Eye (tissue), 1 donor: ENCODE data around the gene CBLL1.

Experiments used
- DNase-seq: peaks from one replicate; pipeline ENCODE4 v3.0.0-alpha.2; 2015

Gene CBLL1

DNA sequence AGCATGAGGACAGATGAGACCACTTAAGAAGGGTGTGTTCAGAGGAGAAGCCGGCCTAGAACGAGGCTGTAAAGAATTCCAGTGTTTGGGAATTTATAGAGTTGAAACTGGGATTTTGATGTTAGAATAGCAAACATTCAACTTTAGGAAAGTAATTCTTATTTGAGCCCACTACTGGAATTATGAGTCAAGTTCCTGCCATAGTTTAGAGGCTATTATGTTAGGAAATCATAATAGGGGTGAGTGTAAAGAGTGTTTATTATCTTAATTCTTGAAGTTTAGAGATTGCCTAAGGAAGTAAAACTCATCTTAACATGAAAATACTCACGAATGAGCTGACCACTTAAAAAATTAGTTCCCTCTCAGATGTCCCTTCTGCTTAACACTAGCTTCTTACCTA is 2.1 kb downstream of the CBLL1 start:
- DNase-seq: no peak

DNA sequence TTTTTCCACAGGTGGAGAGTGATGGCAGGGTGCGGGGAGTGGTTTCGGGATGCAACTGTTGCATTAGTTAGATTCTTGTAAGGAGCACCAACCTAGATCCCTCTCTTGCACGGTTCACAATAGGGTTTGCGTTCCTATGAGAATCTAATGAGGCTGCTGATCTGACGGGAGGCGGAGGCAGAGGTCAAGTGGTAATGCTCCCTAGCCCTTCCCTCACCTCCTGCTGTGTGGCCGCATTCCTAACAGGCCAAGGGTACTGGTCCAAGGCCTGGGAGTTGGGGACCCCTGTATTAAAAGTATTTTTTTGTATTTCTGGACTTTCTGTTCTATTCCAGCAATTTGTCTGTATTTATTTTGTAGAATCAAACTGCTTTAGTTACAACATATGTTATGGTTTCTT is 7.2 kb downstream of the CBLL1 start:
- DNase-seq: no peak

DNA sequence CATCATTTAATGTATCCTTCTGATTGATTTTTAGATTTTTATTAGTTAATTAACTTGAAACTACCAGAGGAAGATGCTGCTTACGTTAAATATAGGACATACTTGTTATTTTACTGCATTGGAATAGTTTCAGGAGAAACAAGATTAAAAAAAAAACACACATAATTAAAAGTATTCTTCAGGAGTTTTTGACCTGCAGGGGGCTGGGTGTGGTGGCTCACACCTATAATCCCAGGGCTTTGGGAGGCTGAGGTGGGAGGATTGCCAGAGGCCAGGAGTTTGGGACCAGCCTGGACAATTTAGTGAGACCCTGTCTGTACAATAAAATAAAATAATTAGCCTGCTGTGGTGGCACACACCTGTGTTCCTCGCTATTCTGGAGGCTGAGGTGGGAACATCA is 10.7 kb downstream of the CBLL1 start:
- no peak for DNase-seq

DNA sequence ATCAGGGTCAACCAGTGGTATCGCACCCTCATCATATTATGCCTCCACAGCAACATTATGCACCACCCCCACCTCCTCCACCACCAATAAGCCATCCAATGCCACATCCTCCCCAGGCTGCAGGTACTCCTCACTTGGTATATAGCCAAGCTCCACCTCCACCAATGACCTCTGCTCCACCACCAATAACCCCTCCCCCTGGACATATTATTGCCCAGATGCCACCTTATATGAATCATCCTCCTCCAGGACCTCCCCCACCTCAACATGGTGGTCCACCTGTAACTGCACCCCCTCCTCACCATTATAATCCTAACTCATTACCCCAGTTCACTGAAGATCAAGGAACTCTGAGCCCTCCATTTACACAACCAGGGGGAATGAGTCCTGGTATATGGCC is 14.7 kb downstream of the CBLL1 start:
- no peak for DNase-seq

DNA sequence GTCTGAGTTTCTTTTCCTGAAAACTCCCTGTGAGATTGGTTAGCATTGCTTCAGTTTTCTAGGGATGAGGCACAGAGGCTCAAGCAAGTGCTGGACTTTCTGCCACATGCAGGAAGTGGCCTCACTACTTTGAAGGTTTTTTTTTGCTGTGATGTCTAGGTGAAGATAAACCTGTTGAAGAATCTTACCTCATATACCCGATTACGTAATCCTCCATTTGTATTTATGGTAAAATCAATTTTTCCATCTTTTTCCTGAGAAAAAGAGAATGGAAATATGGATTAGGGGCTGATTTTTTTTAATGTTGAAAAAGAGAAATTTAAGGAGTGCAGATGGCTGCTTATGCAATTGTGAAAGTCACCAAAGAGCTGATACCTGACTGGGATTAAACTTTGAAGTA is 23.4 kb downstream of the CBLL1 start:
- no peak for DNase-seq

DNA sequence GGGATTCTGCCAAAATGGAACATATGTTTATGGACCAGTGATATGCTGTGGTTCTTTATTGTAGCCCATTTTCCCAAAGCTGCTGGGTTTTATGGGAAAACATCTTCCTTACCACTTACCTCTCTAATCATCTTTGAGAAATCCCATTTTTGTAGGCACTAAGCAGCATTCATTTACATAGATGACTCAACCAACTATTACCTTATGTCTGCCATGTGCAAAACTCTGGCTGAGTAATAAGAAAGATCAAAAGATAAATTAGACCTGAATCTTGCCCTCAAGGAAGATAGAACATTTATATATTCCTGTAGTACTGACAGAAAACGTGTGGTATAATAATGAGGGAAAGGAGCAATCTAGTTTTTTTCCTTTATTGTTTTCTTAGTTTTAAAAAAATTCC is 24.3 kb downstream of the CBLL1 start:
- DNase-seq: no peak

DNA sequence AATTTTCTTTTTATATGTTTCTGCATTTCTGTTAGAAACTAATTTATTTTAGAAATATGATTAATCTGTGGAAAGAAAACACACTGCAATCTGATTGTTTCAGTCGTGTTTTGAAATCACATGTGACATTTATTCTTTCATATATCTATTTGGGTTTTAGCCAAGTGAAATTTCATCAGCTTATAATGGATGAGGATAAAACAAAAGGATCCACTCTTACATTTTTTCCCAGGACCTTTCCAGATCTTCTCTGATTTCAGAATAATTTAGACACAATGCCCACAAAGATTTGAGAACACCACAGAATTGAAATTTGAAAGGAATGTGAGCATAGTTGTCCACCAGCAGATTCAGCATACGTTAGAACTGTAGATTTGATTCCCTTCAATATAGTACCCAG is 29.1 kb downstream of the CBLL1 start:
- DNase-seq: no peak

DNA sequence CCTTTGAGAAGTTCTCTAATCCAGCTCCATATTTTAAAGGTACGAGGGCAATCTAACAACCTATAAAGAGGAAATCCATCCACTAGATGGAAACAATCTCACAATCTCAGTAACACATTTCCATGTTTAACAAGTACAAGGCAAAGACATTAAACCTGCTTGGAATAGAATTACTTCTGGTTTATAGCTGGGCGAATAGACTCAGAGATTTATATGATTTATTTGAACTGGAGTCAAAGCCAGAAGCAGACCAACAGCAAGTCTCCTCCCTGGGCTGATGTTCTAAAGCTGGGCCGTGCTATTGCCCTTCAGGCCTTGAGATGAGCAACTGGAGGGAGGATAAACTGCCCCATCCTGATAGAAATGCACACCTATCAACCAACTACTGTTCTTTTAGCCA is 33.8 kb downstream of the CBLL1 start:
- no peak for DNase-seq

DNA sequence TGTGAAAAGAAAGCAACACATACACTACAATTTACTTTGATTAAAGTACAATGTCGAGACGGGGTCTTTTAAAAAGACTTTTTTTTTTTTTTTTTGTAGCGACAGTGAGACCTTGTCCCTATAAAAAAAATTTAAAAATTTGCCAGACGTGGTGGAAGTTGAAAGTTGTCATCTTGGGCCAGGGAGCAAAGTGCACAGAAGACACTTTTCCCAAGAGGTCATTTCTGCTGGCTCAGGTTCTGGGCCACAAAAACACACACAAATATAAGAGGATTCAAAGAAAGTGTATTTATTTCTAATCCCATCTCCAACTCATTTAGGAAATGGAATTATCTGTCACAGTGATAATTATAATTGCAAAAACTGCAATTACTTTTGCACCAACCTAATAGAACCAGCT is 34.3 kb downstream of the CBLL1 start:
- DNase-seq: no peak

DNA sequence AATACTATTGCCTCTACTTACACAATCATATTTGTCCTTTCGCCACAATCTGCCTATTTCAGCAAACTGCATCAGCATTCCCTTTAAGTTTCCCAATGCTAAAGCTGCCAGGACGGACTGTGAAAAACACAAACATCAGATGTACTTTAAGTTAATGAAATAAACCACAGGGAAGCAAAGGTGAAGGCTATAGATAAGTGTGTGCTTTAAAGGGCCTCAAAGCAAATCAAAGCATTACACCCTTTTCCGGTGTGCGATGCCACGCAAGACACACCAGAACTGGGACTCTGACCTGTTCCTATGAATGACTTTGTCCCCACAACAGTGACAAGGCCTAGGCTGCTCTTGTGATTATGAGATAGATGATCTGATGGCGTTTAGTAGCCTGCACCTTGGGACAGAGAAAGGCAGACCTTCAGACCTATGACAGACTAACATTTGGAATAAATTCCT is 35.7 kb downstream of the CBLL1 start:
- DNase-seq: no peak

DNA sequence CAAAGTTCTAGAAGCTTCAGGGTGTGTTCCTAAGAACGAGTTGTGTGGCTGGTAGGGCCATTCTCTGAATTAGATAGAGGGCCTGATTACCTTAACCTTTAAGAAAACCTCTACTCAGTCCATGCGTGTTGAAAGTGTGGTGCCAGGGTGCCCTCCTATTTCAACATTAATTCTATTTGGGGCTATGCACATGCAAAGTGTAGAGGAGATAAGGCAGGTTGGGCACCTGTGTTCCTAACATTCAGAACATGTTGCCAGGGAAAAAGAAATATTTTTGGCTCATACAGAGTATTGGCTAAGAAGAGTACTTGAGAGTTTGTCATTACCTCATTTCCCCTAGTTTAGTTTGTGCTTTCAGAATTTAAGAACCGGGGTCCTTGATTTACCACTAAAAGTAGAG is 38.4 kb downstream of the CBLL1 start:
- no peak for DNase-seq

DNA sequence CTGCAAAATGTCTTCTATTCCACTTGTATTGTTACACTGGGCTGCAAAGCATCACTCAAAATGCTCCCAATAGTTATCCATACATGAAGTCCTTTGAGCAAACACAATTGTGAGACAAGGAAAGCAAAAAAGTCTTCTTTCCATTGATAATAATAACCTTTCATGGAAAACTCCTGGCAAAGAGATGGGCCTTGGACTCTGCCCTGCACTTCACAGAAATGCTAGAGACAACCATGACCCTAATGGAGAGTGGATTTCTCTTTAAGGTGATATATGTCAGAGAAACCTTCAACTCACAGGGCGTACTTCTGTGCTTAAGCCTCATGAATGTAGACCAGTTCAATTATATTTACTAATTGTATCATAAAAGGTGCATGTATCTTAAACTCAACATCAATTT is 39.7 kb downstream of the CBLL1 start:
- no peak for DNase-seq

DNA sequence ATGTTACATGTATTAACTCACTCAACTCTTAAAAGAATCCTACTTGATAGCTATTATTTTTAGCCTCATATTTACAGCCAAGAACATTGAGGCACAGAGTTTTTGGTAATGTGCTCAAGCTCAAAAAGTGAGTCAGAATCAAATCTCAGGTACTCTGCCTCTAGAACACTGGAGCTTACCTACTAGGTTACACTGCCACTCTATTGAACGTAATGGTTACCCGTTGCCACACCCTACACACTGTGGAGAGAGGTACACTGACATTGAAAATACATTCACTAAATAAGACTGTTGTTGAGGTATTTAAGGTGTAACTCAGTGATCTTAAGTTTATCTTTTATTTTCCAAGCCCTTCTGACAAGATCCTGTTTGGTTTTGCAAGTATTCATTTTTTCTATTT is 41.2 kb downstream of the CBLL1 start:
- no peak for DNase-seq

DNA sequence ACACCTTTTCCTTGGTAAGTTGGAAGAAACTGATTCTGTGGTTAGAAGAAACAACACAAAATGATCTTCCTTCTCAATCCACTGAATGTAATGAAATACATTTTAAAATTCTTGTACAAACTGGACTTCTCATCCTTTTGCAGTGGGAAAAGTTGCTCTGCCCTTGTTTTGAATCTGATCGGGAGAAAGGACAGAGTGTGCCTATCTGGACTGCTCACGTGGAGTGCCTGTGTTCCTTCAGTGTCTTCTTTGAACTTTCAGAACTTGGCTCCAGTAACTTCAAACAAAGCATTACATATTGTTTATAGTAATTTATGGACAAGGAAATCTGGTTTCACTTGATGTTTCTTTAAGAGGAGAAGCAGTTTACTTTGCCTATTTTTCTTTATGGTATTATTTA is 42.0 kb downstream of the CBLL1 start:
- DNase-seq: no peak

DNA sequence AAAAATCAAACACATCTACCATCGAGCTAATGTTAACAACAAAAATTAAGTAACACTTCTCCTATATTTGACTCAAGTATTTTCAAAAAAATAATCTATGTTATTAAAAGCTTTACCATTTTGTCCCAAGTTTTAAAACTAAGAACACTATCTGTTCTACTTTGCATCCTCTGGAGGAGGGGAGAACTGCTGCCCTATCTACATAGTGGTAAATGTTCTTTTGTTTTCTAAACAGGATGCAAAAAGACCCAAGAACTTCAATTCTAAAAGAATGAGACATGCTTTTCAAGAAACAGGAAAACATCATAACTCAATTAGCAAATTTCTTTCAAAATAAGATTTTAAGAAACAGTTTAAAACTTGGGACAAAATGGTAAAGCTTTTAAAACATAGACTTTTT is 44.3 kb downstream of the CBLL1 start:
- no peak for DNase-seq

DNA sequence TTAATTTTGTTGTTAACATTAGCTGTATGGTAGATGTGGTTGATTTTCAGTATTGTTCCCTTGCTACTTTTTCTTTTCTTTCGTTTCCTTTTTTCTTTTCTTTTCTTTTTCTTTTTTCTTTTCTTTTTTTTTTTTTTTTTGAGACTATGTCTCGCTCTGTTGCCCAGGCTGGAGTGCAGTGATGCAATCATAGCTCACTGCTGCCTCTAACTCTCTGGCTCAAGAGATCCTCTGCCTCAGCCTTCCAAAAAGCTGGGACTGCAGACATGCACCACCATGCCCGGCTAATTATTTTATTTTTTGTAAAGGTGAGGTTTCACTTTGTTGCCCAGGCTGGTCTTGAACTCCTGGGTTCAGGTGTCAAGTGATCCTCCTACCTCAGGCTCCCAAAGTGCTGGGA is 44.7 kb downstream of the CBLL1 start:
- DNase-seq: no peak

DNA sequence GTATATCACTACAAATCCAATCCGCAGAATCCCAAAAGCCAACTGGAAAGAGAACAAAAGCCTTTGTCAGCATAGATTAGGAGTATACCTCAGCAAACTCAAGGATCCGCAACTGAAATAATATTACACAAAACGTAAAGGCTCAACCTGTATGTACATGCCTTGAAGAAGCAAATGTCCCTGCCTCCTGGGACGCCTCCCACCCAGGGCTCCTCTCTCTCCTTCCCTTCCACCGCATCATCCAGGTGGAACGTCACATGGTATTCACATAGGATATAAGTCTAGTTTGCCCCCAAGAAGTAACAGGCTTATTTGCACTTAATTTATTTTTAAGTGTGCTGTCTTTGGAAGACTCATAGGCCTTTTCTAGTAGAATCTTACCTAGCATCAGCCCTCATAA is 45.7 kb downstream of the CBLL1 start:
- DNase-seq: no peak

DNA sequence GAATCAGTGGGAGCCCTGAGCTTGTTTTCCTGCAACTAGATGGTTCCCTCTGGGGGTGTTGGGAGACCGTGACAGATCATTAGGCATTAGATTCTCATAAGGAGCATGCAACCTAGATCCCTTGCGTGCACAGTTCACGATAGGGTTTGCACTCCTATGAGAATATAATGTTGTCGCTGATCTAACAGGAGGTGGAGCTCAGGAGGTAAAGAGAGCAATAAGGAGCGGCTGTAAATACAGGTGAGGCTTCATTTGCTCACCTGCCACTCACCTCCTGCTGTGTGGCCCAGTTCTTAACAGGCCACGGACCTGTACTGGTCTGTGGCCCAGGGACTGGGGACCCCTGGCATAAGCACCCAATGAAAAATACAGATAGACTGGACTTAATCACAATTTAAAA is 48.4 kb downstream of the CBLL1 start:
- DNase-seq: no peak

DNA sequence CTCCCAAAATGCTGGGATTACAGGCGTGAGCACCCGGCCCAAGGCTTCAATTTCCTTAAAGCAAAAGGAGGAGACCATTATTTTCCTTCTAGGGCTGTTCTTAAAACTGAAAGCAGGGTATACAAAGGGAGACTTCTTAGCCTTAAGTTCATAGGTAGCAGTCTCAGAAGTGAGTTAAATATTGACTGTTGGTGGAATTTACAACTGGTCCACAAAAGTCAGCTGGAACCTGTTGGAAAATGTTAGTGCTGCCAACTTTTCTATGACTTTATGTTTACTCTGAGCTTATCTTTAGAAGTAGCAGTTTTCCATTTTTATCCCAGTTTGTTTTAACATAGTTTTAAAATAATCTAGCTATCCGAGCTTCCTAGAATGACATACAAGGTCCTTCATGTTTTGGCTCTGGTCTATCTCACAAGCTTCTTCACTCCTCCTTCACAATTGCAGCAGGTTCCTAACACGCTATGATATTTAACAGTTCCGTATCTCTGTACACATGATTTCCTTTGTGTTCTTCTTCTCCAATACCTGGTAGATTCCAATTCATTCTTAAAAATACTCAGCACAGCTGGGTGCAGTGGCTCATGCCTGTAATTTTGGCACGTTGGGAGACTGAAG is 55.8 kb downstream of the CBLL1 start:
- no peak for DNase-seq

DNA sequence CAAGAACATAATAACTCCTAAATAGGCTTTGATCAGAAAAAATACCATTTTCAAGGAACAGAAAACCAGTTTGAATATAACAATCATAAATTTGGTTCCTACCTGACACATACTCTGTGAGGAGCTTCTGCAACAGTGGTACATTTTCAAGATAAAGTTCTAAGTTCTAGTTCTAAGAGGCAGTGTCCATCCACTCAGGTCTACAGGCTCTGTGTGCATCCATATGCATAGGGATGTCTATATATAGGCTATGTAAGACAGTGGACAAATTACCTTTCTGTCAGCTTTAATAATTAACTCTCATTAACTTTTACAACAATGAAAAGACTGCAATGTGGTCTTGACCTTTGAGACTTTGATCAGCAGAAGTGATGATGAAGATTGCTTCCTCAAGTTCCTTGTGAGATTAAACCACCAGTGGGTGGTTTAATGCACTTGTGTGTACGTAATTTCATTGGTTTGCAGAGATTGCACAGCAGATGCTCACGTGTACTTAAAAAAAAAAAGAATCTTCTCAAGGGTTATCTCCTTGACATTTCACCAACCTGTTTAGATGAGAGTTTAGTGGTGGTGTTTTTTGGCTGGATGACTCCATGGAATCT is 59.2 kb downstream of the CBLL1 start, which contains the start of gene SLC26A3:
Gene SLC26A3 (minus strand): TSS at position 215 of the 602 bp plus-strand sequence. CDS start 8,714 bp downstream, outside the sequence.
- no peak for DNase-seq

DNA sequence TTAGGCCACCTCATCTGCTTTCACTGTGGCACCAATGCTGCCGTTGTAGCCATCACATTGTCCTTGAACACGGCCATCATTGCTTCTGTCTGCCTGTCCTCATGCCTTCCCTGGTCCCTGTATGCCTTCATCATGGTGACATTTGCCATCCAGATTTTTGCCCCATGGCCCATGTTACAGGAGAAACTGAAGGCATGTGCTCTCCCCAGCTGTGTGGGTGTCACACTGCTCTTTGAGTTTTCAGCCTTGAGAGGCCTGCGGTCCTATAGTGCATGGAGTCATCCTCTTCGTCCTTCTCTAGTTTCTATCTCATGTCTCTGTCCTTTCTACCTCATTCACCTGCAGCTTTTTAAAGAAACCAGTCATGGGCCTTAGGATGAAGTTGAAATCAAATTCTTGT is 65.2 kb downstream of the CBLL1 start:
- no peak for DNase-seq

DNA sequence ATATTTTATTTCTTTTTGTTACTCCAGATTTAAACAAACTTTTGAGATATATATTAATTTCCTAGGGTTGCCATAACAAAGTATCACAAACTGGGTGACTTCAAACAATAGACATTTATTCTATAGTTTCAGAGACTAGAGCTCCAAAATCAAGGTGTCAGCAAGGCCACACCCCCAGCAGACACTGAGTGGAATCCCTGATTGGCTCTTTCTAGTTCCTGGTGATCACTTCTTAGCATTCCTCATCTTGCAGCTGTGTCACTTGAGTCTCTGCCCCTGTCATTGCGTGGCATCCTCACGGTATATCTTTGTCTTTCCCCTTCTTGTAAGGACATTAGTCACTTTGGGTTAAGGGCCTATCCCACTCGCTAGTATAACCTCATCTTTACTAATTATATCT is 66.7 kb downstream of the CBLL1 start:
- DNase-seq: no peak
